Fibroblast of lung (primary cell): ENCODE measurements around the gene RER1. TPM values are rescaled to one million over a fixed set of nuclear protein-coding genes. Genes with fewer than 3 reads are reported as not detected.

ENCODE experiments used
- DNase-seq, 2 donors: peaks; one replicate each; pipeline versions ENCODE4 v3.0.0 to v3.0.0-alpha.2; 2010; ENCODE audit warnings: low read depth in 2 of 2
- H2AFZ ChIP-seq: 2 replicates; pipeline ENCODE4 v1.5.1; 2012; ENCODE audit warnings: low read length, control low read depth, inconsistent platforms
- H3K27ac ChIP-seq: 2 replicates; pipeline ENCODE4 v1.5.1; 2011; ENCODE audit warnings: low read length, control low read depth; ENCODE audit not compliant: insufficient read depth
- H3K27me3 ChIP-seq: 2 replicates; pipeline ENCODE4 v1.5.1; 2011; ENCODE audit warnings: mild to moderate bottlenecking, low read length; ENCODE audit not compliant: control insufficient read depth, insufficient read depth
- H3K36me3 ChIP-seq: 2 replicates; pipeline ENCODE4 v1.5.1; 2011; ENCODE audit warnings: low read length; ENCODE audit not compliant: control insufficient read depth, insufficient read depth
- H3K4me1 ChIP-seq: 2 replicates; pipeline ENCODE4 v1.5.1; 2011; ENCODE audit warnings: low read length; ENCODE audit not compliant: control insufficient read depth, insufficient read depth; ENCODE audit errors: extremely low read depth
- H3K4me2 ChIP-seq: 2 replicates; pipeline ENCODE4 v1.5.1; 2011; ENCODE audit warnings: low read length, control low read depth; ENCODE audit not compliant: insufficient read depth; ENCODE audit errors: extremely low read depth
- H3K4me3 ChIP-seq, 4 experiments: fragments of 200-600 bp in 1 of 4; sonication (generic) in 1 of 4; replicated peaks in 1 of 4; 2 replicates each; pipeline ENCODE4 v1.5.1; 2011 to 2016; ENCODE audit warnings: low read length in 4 of 4, low read depth in 3 of 4, mild to moderate bottlenecking in 3 of 4, control low read depth in 2 of 4, inconsistent platforms in 1 of 4, mixed read lengths in 1 of 4; ENCODE audit not compliant: insufficient read depth in 1 of 4; ENCODE audit errors: control extremely low read depth in 1 of 4
- H3K79me2 ChIP-seq: 2 replicates; pipeline ENCODE4 v1.5.1; 2012; ENCODE audit warnings: mild to moderate bottlenecking, low read length, inconsistent platforms; ENCODE audit not compliant: control insufficient read depth, insufficient read depth
- H3K9ac ChIP-seq: 2 replicates; pipeline ENCODE4 v1.5.1; 2011; ENCODE audit warnings: mild to moderate bottlenecking, low read length, control low read depth; ENCODE audit not compliant: insufficient read depth
- H3K9me3 ChIP-seq: 2 replicates; pipeline ENCODE4 v1.5.1; 2012; ENCODE audit warnings: low read depth, low read length; ENCODE audit not compliant: control insufficient read depth, insufficient read depth
- H4K20me1 ChIP-seq: 2 replicates; pipeline ENCODE4 v1.5.1; 2011; ENCODE audit warnings: low read length; ENCODE audit not compliant: control insufficient read depth, insufficient read depth; ENCODE audit errors: extremely low read depth
- EZH2 ChIP-seq: IDR thresholded peaks from 2 replicates; pipeline ENCODE4 v1.5.1; 2012; ENCODE audit warnings: low read length, control low read depth, mild to moderate bottlenecking; ENCODE audit errors: missing control alignments
- polyA plus RNA-seq, 2 donors: library from polyadenylated mRNA; depleted of rRNA in 1 of 2; stranded (reverse) in 1 of 2; unstranded in 1 of 2; fragments of >200 nt; gene quantifications; 2 replicates each; pipeline ENCODE4 v1.2.1, GENCODE V29; 2011 to 2012; ENCODE audit warnings: missing spikeins in 1 of 2
- total RNA-seq: library from RNA; depleted of rRNA; stranded (reverse); fragments of >200 nt; gene quantifications from 2 replicates; pipeline ENCODE4 v1.2.1, GENCODE V29; 2014
- TF ChIP-seq, protein P1 (sequence below), 2 donors: IDR thresholded peaks in 1 of 2; conservative IDR thresholded peaks in 1 of 2; 1 replicate in 1 of 2; 2 replicates in 1 of 2; pipeline ENCODE4 v1.5.1; 2011 to 2012; ENCODE audit warnings: low read length in 2 of 2, control low read depth in 1 of 2, inconsistent platforms in 1 of 2, low read depth in 1 of 2, mild to moderate bottlenecking in 1 of 2

Gene RER1
- total and polyA plus RNA-seq, 2 donors (not counting 1 experiment from before 2014, with no cell fraction given): 76.1 to 271 TPM

DNA sequence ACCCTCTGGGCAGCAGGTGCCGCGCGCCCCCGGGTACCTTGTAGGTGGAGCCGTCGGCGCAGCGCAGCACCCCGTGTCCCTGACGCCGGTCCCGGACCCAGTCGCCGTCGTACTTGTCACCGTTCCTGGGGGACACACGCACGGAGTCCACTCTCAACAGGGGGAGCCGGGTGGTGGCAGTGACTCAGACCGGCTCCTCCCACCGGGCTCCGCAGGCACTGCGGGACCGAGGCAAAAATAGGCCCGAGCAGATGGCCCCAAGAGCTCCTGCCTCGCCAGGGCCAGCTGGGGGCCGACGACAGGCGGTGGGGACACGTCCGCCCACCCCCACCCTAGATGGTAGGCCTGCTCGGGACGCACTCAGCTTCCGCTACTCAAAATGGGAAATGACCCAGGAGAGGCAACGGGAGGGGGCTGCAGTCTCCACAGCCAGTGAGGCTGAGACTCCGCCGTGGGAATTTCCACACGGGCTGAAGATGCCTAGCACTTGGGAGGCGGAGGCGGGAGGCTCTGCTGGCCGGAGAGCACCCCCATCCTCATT, 6.6 kb upstream of the RER1 start:
- H3K79me2 ChIP-seq: no peaks in the 10 kb centered on the region
- H3K4me1 ChIP-seq: no peaks in the 10 kb centered on the region
- no peaks in the 10 kb centered on the region for H3K27me3 ChIP-seq
- no peak overlapping the region for H3K4me2 ChIP-seq
- no peaks in the 10 kb centered on the region for H3K9me3 ChIP-seq
- no peak overlapping the region for H3K27ac ChIP-seq
- H3K36me3 ChIP-seq: no peaks in the 10 kb centered on the region
- no peak for DNase-seq
- no peak overlapping the region for H3K4me3 ChIP-seq
- no peak overlapping the region for H3K9ac ChIP-seq
- no peak for TF ChIP-seq EZH2
- TF ChIP-seq, protein P1, sequence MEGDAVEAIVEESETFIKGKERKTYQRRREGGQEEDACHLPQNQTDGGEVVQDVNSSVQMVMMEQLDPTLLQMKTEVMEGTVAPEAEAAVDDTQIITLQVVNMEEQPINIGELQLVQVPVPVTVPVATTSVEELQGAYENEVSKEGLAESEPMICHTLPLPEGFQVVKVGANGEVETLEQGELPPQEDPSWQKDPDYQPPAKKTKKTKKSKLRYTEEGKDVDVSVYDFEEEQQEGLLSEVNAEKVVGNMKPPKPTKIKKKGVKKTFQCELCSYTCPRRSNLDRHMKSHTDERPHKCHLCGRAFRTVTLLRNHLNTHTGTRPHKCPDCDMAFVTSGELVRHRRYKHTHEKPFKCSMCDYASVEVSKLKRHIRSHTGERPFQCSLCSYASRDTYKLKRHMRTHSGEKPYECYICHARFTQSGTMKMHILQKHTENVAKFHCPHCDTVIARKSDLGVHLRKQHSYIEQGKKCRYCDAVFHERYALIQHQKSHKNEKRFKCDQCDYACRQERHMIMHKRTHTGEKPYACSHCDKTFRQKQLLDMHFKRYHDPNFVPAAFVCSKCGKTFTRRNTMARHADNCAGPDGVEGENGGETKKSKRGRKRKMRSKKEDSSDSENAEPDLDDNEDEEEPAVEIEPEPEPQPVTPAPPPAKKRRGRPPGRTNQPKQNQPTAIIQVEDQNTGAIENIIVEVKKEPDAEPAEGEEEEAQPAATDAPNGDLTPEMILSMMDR (conservative IDR thresholded peaks at IDR 0.05 in 1 of 2, IDR thresholded peaks at IDR 0.05 in 1 of 2; ENCODE audit: low read depth in 1 of 2, low read length in 2 of 2): no peak
- no peaks in the 10 kb centered on the region for H4K20me1 ChIP-seq
- H2AFZ ChIP-seq: no peak overlapping the region

DNA sequence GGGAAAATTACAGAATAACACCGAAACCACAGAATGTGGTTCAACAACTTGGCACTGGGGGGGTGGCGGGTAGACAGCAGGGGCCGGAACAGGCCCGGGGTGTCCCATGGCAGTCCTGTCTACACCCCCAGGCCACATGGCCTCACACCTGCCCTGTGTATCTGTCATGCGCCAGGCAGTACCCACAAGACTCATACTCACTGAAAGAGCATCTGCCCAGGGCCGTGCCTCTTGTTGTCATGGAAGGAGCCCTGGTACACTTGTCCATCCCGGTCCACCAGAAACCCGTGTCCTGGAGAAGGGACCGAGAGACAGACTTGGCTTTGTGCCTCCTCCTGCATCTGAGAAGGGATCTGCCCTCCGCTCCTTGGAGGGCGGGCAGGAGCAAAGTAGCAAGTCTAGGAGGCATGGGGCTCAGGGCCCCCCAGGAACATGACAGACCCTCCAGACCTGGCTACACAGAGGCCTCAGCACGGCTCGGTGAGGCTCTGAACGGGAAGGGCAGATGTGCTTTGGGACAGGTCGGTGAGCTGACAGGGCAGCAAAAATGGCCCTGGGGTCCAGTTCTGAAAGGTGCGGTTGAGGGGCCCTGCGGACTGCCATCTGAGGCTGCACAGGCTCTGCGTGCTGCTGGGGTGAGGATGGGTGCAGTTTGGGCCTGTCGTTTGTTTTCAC, 5.9 kb upstream of the RER1 start:
- no peaks in the 10 kb centered on the region for H3K36me3 ChIP-seq
- no peak for DNase-seq
- H4K20me1 ChIP-seq: no peaks in the 10 kb centered on the region
- H3K9ac ChIP-seq: no peak overlapping the region
- H2AFZ ChIP-seq: no peak overlapping the region
- no peaks in the 10 kb centered on the region for H3K9me3 ChIP-seq
- H3K4me3 ChIP-seq: no peak overlapping the region
- H3K27me3 ChIP-seq: no peaks in the 10 kb centered on the region
- H3K4me1 ChIP-seq: peaks cover 4% of the 10 kb centered on the region
- H3K4me2 ChIP-seq: no peak overlapping the region
- H3K79me2 ChIP-seq: peaks cover 4% of the 10 kb centered on the region
- no peak for TF ChIP-seq EZH2
- TF ChIP-seq, protein P1 (conservative IDR thresholded peaks at IDR 0.05 in 1 of 2, IDR thresholded peaks at IDR 0.05 in 1 of 2; ENCODE audit: low read depth in 1 of 2, low read length in 2 of 2): no peak
- H3K27ac ChIP-seq: no peak overlapping the region

DNA sequence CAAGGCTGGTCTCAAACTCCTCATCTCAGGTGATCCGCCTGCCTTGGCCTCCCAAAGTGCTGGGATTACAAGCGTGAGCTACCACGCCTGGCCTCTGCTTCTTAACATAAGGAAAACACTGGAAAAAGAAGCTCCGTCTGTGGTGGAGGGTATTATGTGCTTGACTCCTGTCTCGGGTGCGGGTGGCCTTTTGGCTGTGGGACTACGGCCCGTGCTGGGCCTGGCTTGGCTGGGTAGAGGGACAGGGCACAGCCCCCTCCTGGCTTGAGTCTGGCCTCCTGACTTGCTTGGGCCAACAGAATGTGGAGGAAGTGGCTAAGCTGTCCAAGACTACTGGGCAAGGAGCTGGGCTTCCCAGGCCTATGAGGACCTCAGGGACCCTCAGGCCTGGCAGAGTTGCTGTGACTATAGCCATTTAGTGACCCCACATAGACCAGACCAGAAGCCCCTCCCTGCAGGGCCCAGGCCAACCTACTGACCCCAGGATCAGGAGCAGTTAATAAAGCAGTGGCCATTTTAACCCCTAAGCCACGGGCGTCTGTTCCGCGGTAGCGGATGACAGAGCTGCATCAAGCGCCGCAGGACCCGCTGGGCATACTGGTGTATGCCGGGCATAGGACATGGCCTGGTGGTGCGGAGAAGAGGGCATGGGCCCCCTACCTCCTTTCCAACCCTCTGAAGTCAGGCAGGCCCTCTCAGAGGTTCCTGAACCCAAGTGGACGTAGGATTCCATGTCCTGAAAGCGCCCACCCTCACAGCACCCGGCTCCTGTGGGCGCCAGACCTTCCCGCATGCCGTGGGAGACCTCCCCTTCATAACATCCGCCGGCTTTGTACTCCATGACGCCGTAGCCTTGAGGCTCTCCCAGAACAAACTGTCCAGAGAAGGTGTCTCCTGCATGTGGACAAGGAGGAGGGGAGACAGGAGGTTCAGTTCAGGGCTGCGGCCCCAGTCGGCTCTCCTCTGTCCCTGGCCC, 4.7 kb upstream of the RER1 start:
- Histone ChIP-seq H3K27ac (no peak overlapping the region), H3K4me1 (peaks cover 4% of the 10 kb centered on the region), H3K27me3 (no peaks in the 10 kb centered on the region), H3K9ac (no peak overlapping the region), H3K4me2 (no peak overlapping the region), H3K9me3 (no peaks in the 10 kb centered on the region), H3K36me3 (no peaks in the 10 kb centered on the region), H3K79me2 (peaks cover 9% of the 10 kb centered on the region), H2AFZ (no peak overlapping the region), H3K4me3 (no peak overlapping the region), H4K20me1 (no peaks in the 10 kb centered on the region)
- DNase-seq: no peak
- TF ChIP-seq EZH2: no peak
- TF ChIP-seq, protein P1 (conservative IDR thresholded peaks at IDR 0.05 in 1 of 2, IDR thresholded peaks at IDR 0.05 in 1 of 2; ENCODE audit: low read depth in 1 of 2, low read length in 2 of 2): no peak
